BLaER1 treated with 17β-estradiol and CSF1 and Interleukin-3, amounts not matched to agents 10 nM and 100 nM (cell line): ENCODE data around the gene SCEL.

Experiments used
- H3K27ac ChIP-seq, 11 experiments: shearing (Covaris generic); formaldehyde crosslinking; 2 replicates each; pipeline ENCODE4 v1.8.1; 2022
- H3K27me3 ChIP-seq, 11 experiments: shearing (Covaris generic); formaldehyde crosslinking; 2 replicates each; pipeline ENCODE4 v1.8.1; 2022
- H3K36me3 ChIP-seq, 11 experiments: shearing (Covaris generic); formaldehyde crosslinking; 2 replicates each; pipeline ENCODE4 v1.8.1; 2022
- H3K4me1 ChIP-seq, 10 experiments: shearing (Covaris generic); formaldehyde crosslinking; 2 replicates each; pipeline ENCODE4 v1.8.1; 2022
- H3K4me2 ChIP-seq, 11 experiments: shearing (Covaris generic); formaldehyde crosslinking; 2 replicates each; pipeline ENCODE4 v1.8.1; 2022
- H3K4me3 ChIP-seq, 10 experiments: shearing (Covaris generic); formaldehyde crosslinking; 2 replicates each; pipeline ENCODE4 v1.8.1; 2022
- H3K9ac ChIP-seq, 11 experiments: shearing (Covaris generic); formaldehyde crosslinking; 2 replicates each; pipeline ENCODE4 v1.8.1; 2022
- H3K9me3 ChIP-seq, 11 experiments: shearing (Covaris generic); formaldehyde crosslinking; replicated peaks in 1 of 11; 2 replicates each; pipeline ENCODE4 v1.8.1; 2022
- H4K20me1 ChIP-seq, 11 experiments: shearing (Covaris generic); formaldehyde crosslinking; 2 replicates each; pipeline ENCODE4 v1.8.1; 2022
- Cebpa-rat ChIP-seq, 11 experiments: shearing (Covaris generic); IDR thresholded peaks; 2 replicates each; pipeline ENCODE4 v1.8.1; 2022

Gene SCEL

DNA sequence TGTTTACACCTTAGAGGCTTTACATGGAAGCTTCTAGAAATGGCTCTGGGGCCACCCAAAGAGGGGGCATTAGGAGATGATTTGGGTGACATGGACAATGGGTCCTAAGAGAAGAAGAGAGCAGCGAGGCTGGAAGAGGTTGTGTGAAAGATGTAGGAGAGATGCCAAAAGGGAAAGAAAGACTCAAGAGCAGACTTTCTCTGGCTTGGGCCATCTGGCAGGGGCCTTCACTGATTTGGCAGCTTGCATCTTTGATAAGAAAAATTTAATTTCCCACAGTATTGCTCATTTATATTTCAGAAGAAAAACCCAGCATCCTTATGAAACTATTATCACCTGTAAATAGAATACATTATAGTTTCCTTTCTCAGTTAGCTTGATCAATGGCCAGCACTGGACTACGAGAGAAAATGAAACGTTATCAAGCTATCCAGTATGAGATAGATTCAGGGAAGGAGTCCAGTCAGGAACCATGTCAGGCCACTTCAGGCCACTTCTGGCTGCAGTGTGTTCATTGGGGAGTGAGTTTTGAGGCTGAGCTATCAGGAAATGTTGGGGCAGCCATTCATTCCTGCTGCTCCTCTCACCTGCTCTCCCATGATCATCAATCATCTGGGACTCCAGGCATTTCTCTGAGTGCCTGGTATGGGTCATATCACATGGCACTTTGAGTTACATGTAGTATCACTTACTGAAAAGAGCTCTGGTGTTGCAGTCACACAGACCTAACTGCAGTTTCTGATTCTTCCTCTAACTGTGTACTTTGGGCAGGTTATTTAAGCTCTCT is 10.3 kb downstream of the SCEL start:
- TF ChIP-seq Cebpa-rat (IDR thresholded peaks at IDR 0.05), result no peak
- no peaks in the 10 kb centered on the region for H3K36me3 ChIP-seq
- peaks cover 6 to 15% (median 9%) of the 10 kb centered on the region in 10 experiments; a peak in 15 of 20 replicates for H3K4me1 ChIP-seq
- H3K27me3 ChIP-seq, result no peaks in the 10 kb centered on the region
- H3K4me2 ChIP-seq, result no peak overlapping the region
- H3K9ac ChIP-seq, result no peak overlapping the region
- H3K4me3 ChIP-seq, result no peak overlapping the region
- H4K20me1 ChIP-seq, result no peaks in the 10 kb centered on the region
- H3K27ac ChIP-seq, result no peak overlapping the region
- no peaks in the 10 kb centered on the region for H3K9me3 ChIP-seq

- Histone ChIP-seq H3K36me3 (no peaks in the 10 kb centered on the region), H3K9ac (no peak overlapping the region), H3K4me3 (no peak overlapping the region), H3K4me2 (no peak overlapping the region), H3K4me1 (peaks cover 6 to 15% (median 9%) of the 10 kb centered on the region in 10 experiments; a peak in 15 of 20 replicates), H3K9me3 (no peaks in the 10 kb centered on the region), H4K20me1 (no peaks in the 10 kb centered on the region), H3K27ac (no peak overlapping the region), H3K27me3 (no peaks in the 10 kb centered on the region)
- TF ChIP-seq Cebpa-rat (IDR thresholded peaks at IDR 0.05), result no peak
These were observed 12.6 kb downstream of the SCEL start for GRCh38 chr13:77548095-77548494.

DNA sequence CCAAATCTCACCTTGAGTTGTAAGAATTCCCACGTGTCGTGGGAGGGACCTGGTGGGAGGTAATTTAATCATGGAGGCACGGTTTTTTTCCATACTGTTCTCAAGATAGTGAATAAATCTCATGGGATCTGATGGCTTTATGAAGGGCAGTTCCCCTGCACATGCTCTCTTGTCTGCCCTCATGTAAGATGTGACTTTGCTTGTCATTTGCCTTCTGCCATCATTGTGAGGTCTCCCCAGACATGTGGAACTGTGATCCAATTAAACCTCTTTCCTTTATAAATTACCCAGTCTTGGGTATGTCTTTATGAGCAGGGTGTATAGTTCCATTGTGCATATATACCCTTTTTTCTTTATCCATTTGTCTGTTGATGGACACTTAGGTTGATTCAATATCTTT is 13.1 kb downstream of the SCEL start:
- H3K27ac ChIP-seq, result no peak overlapping the region
- no peak overlapping the region for H3K9ac ChIP-seq
- no peaks in the 10 kb centered on the region for H3K9me3 ChIP-seq
- H4K20me1 ChIP-seq, result no peaks in the 10 kb centered on the region
- H3K27me3 ChIP-seq, result no peaks in the 10 kb centered on the region
- no peaks in the 10 kb centered on the region for H3K36me3 ChIP-seq
- no peak overlapping the region for H3K4me2 ChIP-seq
- TF ChIP-seq Cebpa-rat (IDR thresholded peaks at IDR 0.05), result no peak
- no peak overlapping the region for H3K4me3 ChIP-seq
- H3K4me1 ChIP-seq, result peaks cover 6 to 15% (median 9%) of the 10 kb centered on the region in 10 experiments; a peak in 15 of 20 replicates

DNA sequence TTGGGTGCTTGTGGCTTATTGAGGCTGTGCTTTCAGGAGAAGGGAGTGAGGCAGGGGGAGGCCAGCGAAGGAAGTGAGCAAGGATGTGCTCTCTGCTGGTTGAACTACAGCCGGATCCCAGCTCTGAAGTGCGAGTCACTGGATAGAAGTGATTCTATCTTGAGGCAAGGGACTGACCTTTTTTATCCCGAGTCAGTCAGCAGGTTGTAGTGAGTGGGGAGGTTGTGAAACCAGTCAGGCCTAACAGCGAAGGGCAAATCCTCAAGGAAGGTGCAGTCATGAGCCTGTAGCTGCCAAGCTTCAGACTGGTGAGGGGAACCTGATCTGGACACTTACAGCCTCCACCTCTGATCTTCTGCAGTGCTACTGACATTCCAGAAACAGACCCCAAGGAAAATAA is 18.6 kb downstream of the SCEL start:
- Histone ChIP-seq H3K4me3 (no peak overlapping the region), H3K4me2 (no peak overlapping the region), H3K4me1 (peaks cover 8 to 21% (median 16%) of the 10 kb centered on the region in 10 experiments), H4K20me1 (no peaks in the 10 kb centered on the region), H3K27ac (no peak overlapping the region), H3K27me3 (no peaks in the 10 kb centered on the region), H3K36me3 (no peaks in the 10 kb centered on the region), H3K9ac (no peak overlapping the region), H3K9me3 (no peaks in the 10 kb centered on the region)
- no peak for TF ChIP-seq Cebpa-rat (IDR thresholded peaks at IDR 0.05)

DNA sequence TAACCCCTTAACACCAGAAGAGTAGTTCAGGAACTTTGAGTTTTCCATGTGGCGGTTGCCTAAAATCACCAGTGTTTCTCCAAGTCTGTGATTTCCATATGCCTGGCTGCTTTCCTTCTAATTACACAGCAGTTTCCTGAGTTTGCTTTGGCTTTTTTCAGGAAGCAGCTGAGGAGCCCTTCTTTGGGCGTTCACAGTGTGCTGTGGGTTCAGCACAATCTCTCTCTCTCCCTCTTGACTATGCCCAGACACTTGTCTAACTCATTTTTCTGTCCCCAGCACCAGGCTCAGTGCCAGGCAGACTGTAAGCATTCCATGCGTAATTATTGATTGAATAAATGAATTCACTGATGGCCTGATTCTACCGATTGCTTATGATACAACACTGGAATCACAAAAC is 19.7 kb downstream of the SCEL start:
- no peak for TF ChIP-seq Cebpa-rat (IDR thresholded peaks at IDR 0.05)
- H3K9me3 ChIP-seq, result no peaks in the 10 kb centered on the region
- peaks cover 11 to 33% (median 22%) of the 10 kb centered on the region in 10 experiments for H3K4me1 ChIP-seq
- no peak overlapping the region for H3K9ac ChIP-seq
- H3K4me2 ChIP-seq, result peak overlapping the region in 3 of 11 experiments; percentile 17 to 23 (median 19); a peak in 2 of 22 replicates
- H3K27me3 ChIP-seq, result no peaks in the 10 kb centered on the region
- no peak overlapping the region for H3K4me3 ChIP-seq
- no peaks in the 10 kb centered on the region for H4K20me1 ChIP-seq
- H3K27ac ChIP-seq, result no peak overlapping the region
- no peaks in the 10 kb centered on the region for H3K36me3 ChIP-seq

DNA sequence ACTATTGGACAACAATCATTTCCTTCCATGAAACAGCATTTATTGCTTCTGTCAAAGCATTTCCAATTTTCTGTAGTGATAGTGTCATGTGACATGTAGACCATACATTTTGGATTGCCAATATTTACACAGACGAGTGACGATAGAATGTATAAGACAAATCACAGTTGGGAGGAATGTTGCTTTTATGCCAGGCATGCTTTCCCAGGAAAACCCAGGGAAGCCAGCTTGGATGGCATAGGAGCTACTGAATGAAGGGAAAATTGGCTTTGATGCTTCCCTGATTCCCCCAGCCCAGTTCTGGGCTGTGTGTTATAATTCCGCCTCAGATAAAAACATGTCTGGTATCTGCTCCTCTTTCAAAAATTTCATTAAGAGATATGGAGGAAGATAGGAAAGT is 22.5 kb downstream of the SCEL start:
- Histone ChIP-seq H3K4me1 (peaks cover 11 to 35% (median 22%) of the 10 kb centered on the region in 10 experiments), H3K9me3 (no peaks in the 10 kb centered on the region), H4K20me1 (no peaks in the 10 kb centered on the region), H3K9ac (no peak overlapping the region; a peak in 1 of 22 replicates), H3K27ac (peak overlapping the region in 2 of 11 experiments; percentile 18 to 60; a peak in 2 of 22 replicates), H3K27me3 (no peaks in the 10 kb centered on the region), H3K4me2 (peak overlapping the region in 9 of 11 experiments; percentile 43 to 77 (median 64); a peak in 18 of 22 replicates), H3K36me3 (no peaks in the 10 kb centered on the region), H3K4me3 (no peak overlapping the region)
- no peak for TF ChIP-seq Cebpa-rat (IDR thresholded peaks at IDR 0.05)

- no peak overlapping the region for H3K4me2 ChIP-seq
- no peak overlapping the region for H3K4me3 ChIP-seq
- H3K4me1 ChIP-seq, result peaks cover 11 to 23% (median 17%) of the 10 kb centered on the region in 10 experiments
- no peak overlapping the region for H3K27ac ChIP-seq
- no peaks in the 10 kb centered on the region for H3K27me3 ChIP-seq
- no peaks in the 10 kb centered on the region for H4K20me1 ChIP-seq
- no peak overlapping the region for H3K9ac ChIP-seq
- TF ChIP-seq Cebpa-rat (IDR thresholded peaks at IDR 0.05), result no peak
- H3K36me3 ChIP-seq, result no peaks in the 10 kb centered on the region
- H3K9me3 ChIP-seq, result no peaks in the 10 kb centered on the region
These were observed 27.6 kb downstream of the SCEL start for GRCh38 chr13:77563111-77563510.

DNA sequence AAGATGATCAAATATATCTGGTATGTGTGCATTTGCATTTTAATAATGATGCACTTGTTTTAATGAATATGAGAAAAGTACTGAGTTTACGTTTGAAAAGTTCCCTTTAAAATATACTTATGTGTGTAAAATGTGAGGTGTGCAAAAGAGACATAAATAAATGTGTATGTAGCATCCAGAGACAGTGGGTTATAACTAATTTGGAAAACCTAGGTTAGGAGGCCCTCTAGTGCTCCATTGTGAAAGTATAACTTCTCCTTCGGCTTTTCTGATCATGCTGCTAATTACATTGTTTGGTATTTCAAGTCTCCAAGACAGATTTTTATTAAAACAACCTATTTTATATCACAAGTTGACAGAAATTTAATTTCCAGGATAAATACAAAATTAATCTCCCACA is 30.1 kb downstream of the SCEL start:
- no peaks in the 10 kb centered on the region for H3K27me3 ChIP-seq
- no peak overlapping the region for H3K4me3 ChIP-seq
- no peaks in the 10 kb centered on the region for H4K20me1 ChIP-seq
- no peak overlapping the region for H3K27ac ChIP-seq
- H3K9me3 ChIP-seq, result no peaks in the 10 kb centered on the region
- no peaks in the 10 kb centered on the region for H3K36me3 ChIP-seq
- TF ChIP-seq Cebpa-rat (IDR thresholded peaks at IDR 0.05), result no peak
- H3K4me1 ChIP-seq, result no peaks in the 10 kb centered on the region
- H3K9ac ChIP-seq, result no peak overlapping the region
- H3K4me2 ChIP-seq, result no peak overlapping the region

GRCh38 chr13:77571956-77572355 is 36.5 kb downstream of the SCEL start:
- no peak overlapping the region for H3K4me2 ChIP-seq
- H4K20me1 ChIP-seq, result no peaks in the 10 kb centered on the region
- H3K27ac ChIP-seq, result no peak overlapping the region
- no peaks in the 10 kb centered on the region for H3K27me3 ChIP-seq
- H3K4me1 ChIP-seq, result no peaks in the 10 kb centered on the region
- H3K9ac ChIP-seq, result no peak overlapping the region
- TF ChIP-seq Cebpa-rat (IDR thresholded peaks at IDR 0.05), result no peak
- no peaks in the 10 kb centered on the region for H3K9me3 ChIP-seq
- H3K4me3 ChIP-seq, result no peak overlapping the region
- no peaks in the 10 kb centered on the region for H3K36me3 ChIP-seq

- no peaks in the 10 kb centered on the region for H3K27me3 ChIP-seq
- no peak for TF ChIP-seq Cebpa-rat (IDR thresholded peaks at IDR 0.05)
- no peak overlapping the region for H3K4me3 ChIP-seq
- H3K27ac ChIP-seq, result no peak overlapping the region
- no peak overlapping the region for H3K9ac ChIP-seq
- no peaks in the 10 kb centered on the region for H3K36me3 ChIP-seq
- H3K9me3 ChIP-seq, result no peaks in the 10 kb centered on the region
- H3K4me1 ChIP-seq, result no peaks in the 10 kb centered on the region
- H3K4me2 ChIP-seq, result no peak overlapping the region
- H4K20me1 ChIP-seq, result no peaks in the 10 kb centered on the region
These were observed 38.6 kb downstream of the SCEL start for GRCh38 chr13:77574096-77574495.
